GM18868 (cell line): ENCODE data around the gene HOXA13.
A peak's percentile ranks its signal among the peaks of the same experiment; 100 is the strongest.

Source experiments
- ATAC-seq: cut with Tn5 transposase; IDR thresholded peaks from one replicate; pipeline ENCODE4 v1.9.1; 2021; ENCODE audit warnings: mild to moderate bottlenecking, moderate library complexity; ENCODE audit not compliant: unreplicated experiment

Gene HOXA13

GRCh38 chr7:27199849-27200760, at the start of gene HOXA13:
Gene HOXA13 (minus strand): TSS chr7:27200091. CDS start chr7:27200077, 14 bp downstream.
- ATAC-seq = peak; percentile 63

- no peak for ATAC-seq
Observed at GRCh38 chr7:27248911-27249723, 49.2 kb upstream of the HOXA13 start.

- no peak for ATAC-seq
Observed at GRCh38 chr7:27248427-27248806, 48.5 kb upstream of the HOXA13 start.

DNA sequence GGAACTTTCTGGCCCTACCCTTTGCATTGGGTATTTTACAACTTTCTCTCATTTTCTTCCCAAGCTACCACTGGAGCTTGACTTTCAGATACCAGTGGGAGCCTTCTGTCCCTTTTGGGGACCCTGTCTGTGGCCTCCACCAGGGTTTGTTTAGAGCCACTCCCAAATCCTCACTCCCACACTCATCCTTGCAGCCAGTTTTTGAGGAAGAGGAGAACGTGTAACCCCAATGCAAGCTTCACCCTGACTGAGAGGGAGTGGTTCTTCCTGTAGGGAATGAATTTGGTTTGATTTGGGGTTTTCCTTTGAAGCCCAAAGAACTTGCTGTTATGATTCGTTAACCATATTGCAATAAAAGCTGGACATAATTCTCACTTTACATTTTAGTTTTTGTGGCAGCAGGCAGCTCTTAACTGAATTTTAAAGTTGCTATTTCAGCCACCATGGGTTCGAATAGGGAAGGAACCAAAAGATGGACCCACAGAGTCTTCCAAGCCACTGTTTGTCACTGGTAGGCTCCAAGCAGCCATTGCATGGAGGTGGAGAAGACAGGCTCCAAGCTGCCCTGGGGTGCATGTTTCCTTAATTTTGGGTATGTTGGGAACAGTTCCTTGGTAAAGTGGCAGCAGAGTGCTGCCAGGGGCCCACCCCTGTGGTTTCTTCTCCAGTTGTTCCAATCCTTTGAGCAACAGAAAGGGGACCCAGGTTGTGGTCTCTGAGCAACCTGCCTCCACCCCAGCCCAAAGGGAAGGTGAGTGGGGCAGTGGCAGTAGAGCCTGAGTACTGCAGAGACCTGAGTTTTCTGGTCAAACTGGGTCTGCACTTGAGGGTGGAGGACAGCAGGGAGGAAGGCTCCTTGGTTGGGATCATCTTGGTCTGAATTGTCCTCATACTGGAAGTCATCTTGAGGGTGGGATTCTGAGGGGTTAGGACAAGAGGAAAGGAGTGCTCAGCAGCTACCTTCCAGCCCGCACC, 47.8 kb upstream of the HOXA13 start:
- ATAC-seq = no peak

GRCh38 chr7:27247000-27247399, 47.1 kb upstream of the HOXA13 start:
- ATAC-seq = no peak

- no peak for ATAC-seq
Observed at GRCh38 chr7:27245798-27246691, 46.2 kb upstream of the HOXA13 start.

DNA sequence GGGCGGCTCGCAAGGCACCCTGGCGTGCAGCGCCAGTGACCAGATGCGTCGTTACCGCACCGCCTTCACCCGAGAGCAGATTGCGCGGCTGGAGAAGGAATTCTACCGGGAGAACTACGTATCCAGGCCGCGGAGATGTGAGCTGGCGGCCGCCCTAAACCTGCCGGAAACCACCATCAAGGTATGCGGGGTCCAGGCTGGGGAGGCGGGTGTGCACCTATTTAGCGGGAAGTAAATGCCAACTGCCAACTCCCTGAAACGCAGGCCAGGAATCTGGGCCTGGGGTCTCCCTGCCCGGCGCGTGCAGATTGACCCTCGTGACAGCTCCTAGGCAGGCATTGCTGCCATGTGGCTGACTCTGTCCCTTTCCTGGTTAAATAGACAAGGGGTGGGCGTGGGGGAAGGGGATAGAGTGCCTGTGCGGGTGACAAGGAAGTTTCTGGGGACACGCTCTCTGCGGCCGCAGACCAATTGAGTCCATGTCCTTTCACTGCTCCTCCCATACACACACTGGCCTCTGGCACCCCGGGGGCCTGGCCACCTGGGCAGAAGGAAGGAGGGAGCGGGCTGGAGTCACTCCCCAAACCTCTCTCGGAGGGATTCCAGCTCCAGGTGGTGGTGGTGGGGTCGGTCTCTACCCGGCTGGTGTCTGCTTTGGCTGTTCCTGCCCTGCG, 45.4 kb upstream of the HOXA13 start:
- no peak for ATAC-seq

DNA sequence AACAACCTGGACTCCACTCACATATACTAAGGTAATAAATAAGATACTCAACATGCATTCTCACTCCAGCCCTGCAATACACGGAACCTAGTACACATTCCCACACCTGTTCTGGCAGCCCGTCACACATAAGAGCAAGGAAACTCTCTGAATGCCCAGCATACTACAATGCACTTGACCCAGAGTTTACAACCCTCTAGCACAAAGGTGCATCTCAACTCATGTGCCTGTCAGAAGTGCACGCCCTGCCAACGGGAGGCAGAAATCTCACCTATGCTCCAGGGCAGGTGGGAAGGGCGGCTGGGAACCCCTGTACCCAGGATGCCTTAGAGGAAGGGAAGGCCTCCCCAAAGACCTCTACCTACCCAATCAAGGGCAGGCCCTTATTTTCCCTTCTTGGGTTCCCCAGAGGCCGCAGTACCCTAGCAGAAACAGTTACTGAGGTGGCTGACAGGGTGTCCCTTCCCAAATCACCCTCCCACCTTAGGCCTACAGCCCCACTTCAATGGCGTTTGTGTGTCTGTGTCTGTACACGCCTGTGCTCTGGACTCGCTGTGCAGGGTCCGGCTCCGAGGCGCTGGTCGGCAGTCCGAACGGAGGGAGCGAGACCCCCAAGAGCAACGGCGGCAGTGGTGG, 44.7 kb upstream of the HOXA13 start:
- ATAC-seq = no peak

GRCh38 chr7:27243340-27244163, 43.7 kb upstream of the HOXA13 start:
- no peak for ATAC-seq

DNA sequence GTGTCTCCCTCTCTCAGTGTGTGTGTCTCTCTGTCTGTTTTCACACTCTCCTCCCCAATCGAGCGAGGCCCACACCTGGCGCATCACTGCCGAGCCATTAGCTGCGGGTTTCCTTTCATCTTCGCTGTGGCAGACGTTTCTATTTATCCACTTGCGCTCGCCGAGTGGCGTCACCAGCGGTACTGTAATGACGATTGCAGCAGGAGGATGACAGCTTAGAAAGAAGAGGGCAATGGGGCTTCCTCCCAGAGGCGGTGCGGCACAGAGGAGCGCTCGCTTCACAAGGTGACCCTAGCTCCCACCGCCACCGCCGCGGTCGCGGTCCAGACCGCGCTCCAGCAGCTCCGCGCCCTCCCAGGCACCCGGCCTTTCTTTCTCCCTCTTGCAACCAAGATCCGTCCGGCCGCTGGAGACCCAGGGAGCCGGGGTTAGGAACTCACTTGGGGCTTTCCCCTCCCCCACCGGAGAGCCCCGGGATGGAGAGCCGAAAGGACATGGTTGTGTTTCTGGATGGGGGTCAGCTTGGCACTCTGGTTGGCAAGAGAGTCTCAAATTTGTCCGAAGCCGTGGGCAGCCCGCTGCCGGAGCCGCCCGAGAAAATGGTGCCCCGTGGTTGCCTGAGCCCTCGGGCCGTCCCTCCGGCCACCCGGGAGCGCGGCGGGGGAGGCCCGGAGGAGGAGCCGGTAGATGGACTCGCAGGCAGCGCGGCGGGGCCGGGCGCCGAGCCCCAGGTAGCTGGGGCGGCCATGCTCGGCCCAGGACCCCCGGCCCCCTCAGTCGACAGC, 42.9 kb upstream of the HOXA13 start, which contains the start of gene EVX1:
TSS of gene EVX1 (plus strand) at position 248 of the 785 bp plus-strand sequence. CDS start at position 477, 229 bp downstream.
- no peak for ATAC-seq

DNA sequence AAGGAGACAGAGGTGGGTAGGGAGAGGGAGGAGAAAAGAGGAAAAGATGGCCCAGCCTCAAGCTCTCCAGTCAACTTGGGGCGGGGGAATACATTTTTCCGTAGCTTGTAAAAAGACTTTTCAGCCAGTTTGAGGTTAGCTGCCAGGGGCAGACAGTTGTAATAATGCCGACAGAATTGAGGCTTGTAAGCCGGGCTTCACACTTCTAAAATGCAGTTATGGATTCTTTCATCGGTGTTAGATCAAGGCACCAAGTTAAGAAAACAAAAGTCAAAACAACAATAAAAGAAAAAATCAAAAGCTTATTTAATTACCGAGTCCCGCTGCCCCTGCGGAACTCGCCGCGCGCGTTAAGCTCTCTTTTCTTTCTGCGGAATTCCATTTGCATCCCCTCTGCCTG, 42.3 kb upstream of the HOXA13 start:
- ATAC-seq = no peak

- no peak for ATAC-seq
Observed at GRCh38 chr7:27241189-27242056, 41.5 kb upstream of the HOXA13 start.

DNA sequence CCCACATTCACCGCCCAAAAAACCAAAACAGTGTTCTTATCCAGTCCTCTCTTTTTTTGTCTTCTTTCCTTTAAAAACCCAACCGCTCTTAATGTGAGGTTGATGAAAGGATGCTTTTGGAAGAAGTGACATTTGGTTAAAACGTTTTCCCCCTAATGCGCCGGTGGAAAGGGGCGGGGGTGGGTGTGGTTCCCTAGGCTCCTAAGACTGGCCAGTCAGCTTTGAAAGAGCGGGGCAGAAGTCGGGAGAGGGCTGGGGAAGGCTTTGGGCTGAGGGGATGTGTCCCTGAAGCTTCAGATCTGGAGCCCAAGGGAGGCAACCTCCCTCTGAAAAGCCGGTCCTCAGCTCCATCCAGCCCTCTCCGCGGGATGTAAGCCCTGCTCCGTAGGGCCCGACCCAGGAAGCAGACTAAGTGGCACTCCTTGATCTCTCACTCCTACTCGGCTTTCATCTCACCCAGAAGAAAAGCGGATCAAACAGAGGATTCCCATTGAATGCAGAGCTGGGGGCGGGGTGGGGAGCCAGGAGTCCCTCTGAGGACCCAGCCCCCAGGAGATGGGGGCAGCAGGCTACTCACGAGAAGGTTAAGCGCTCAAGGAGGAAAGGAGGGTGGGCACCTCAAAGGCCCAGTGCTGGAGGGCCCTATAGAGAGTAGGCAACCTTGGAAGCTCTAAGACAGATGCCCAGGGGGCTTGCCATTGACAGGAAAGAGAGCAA, 40.3 kb upstream of the HOXA13 start:
- ATAC-seq = no peak

DNA sequence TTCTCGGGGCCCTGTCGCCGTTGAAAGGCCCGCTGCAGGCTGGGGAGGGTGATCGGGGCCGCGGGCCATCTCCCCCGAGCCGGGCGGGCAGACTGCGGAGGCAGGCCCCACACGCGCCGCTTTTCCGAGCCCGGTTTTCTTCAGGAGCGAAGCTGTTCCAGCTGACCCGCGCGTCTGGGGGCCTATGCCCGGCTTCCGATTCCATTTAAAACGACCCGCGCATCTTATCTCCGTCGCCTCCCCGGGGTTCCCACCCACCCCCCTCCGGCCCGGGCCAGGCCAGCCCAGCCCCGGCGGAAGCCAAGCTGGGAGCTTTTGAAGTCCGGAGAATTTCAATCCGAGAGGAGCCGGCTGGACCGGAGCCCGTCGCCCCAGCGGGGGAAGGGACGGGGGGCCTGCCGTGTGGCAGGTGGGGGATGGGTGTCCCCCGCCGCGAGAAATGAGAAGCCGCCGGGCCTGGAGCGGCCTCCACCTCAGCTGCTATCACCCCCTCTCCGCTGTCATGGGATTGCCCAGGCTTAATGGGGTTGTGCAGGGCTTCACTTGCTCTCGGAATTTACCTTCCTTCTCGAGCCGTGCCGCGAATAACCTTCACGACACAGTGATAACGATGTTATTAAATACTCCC, 39.6 kb upstream of the HOXA13 start:
- no peak for ATAC-seq

- ATAC-seq = no peak
Observed at GRCh38 chr7:27238979-27239386, 39.1 kb upstream of the HOXA13 start.
